ENCODE data around the gene ZNF511. TPM values are rescaled to one million over a fixed set of nuclear protein-coding genes. Genes with fewer than 3 reads are reported as not detected.
A peak's percentile ranks its signal among the peaks of the same experiment; 100 is the strongest.
"Not testable (repeated sequence)": the region's sequence is repeated elsewhere in the genome, so short reads cannot be mapped to it uniquely, and the experiment has no call there.

The ZNF511 gene
- total RNA-seq (2014; rRNA removed; shearing (Covaris generic)) = 32.5 and 33.3 TPM in 2 replicates

- DNase-seq (ENCODE audit: low read depth) = peak; percentile 68
Measured at GRCh38 chr10:133308421-133309099, at the start of gene ZNF511, which contains the start of gene TUBGCP2. Gene ZNF511 (plus strand): TSS chr10:133308914. CDS start chr10:133308944, 30 bp downstream. Gene TUBGCP2 (minus strand): TSS chr10:133308872. CDS start chr10:133302941, 5,931 bp downstream.

- peak; percentile 62 for DNase-seq (ENCODE audit: low read depth)
Measured at GRCh38 chr10:133259602-133259989, 49.1 kb upstream of the ZNF511 start.

GRCh38 chr10:133260895-133261725 is 47.6 kb upstream of the ZNF511 start:
- peak; percentile 40 for DNase-seq (ENCODE audit: low read depth)

- peak; percentile 54 for DNase-seq (ENCODE audit: low read depth)
Measured at GRCh38 chr10:133261726-133262325, 46.9 kb upstream of the ZNF511 start.

- DNase-seq (ENCODE audit: low read depth) = no peak
Measured at GRCh38 chr10:133262696-133263095, 46.0 kb upstream of the ZNF511 start.

GRCh38 chr10:133263674-133264073 is 45.0 kb upstream of the ZNF511 start:
- DNase-seq (ENCODE audit: low read depth) = no peak

GRCh38 chr10:133264461-133264860 is 44.3 kb upstream of the ZNF511 start:
- DNase-seq (ENCODE audit: low read depth) = no peak

- not testable (repeated sequence) for DNase-seq (ENCODE audit: low read depth)
Measured at GRCh38 chr10:133265052-133265451, 43.7 kb upstream of the ZNF511 start.

- DNase-seq (ENCODE audit: low read depth) = no peak
Measured at GRCh38 chr10:133266056-133266795, 42.5 kb upstream of the ZNF511 start.

GRCh38 chr10:133267293-133267692 is 41.4 kb upstream of the ZNF511 start:
- DNase-seq (ENCODE audit: low read depth) = no peak

- no peak for DNase-seq (ENCODE audit: low read depth)
Measured at GRCh38 chr10:133267829-133268228, 40.9 kb upstream of the ZNF511 start.

GRCh38 chr10:133268532-133268931 is 40.2 kb upstream of the ZNF511 start:
- DNase-seq (ENCODE audit: low read depth) = no peak

- DNase-seq (ENCODE audit: low read depth) = no peak
Measured at GRCh38 chr10:133269367-133269766, 39.3 kb upstream of the ZNF511 start.

- DNase-seq (ENCODE audit: low read depth) = no peak
Measured at GRCh38 chr10:133270204-133270603, 38.5 kb upstream of the ZNF511 start.

GRCh38 chr10:133270773-133271297 is 37.9 kb upstream of the ZNF511 start:
- no peak for DNase-seq (ENCODE audit: low read depth)

GRCh38 chr10:133271521-133272300 is 37.0 kb upstream of the ZNF511 start:
- no peak for DNase-seq (ENCODE audit: low read depth)

GRCh38 chr10:133272301-133272963 is 36.3 kb upstream of the ZNF511 start:
- no peak for DNase-seq (ENCODE audit: low read depth)

GRCh38 chr10:133272964-133273420 is 35.7 kb upstream of the ZNF511 start:
- DNase-seq (ENCODE audit: low read depth) = no peak

GRCh38 chr10:133273534-133274143 is 35.1 kb upstream of the ZNF511 start:
- DNase-seq (ENCODE audit: low read depth) = no peak
